Measurements from ENCODE around the gene ENPP6. TPM values are rescaled to one million over a fixed set of nuclear protein-coding genes. Genes with fewer than 3 reads are reported as not detected.
A peak's percentile ranks its signal among the peaks of the same experiment; 100 is the strongest.

Gene ENPP6
- total and polyA plus RNA-seq, 2 donors (not counting 3 experiments of a cell fraction or from before 2014, with no cell fraction given): not detected

DNA sequence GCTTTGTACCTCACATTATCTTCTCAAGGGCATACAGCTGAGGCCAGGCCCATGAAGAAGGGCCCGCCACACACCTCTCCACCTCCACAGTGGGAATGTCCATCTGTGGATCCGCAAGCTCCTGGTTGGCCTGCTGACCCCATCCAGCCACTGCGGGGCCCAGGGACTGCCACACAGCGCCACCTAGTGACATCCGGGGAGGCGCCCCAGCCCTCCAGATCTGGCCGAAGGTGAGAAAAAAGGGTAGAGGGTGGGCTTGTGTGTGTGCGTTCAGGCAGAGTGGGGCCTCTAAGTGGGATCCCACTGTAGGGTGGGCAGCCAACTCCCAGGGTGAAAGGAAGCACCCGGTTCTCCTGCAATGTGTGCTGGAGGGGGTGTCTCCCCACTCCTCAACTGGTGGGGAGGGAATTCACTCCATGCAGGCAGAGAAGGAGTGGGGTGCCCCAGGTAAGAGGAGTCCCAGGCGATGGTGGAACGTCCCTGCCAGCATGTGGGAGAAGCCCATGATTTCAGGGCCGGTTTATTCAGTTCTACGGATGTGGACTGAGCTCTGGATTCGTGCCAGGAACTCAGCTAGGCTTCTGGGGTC, 117.3 kb downstream of the ENPP6 start:
- Histone ChIP-seq H3K4me1 (ENCODE audit: control insufficient read depth, extremely low read depth, insufficient read depth, low read length) (no peaks in the 10 kb centered on the region), H3K27ac (ENCODE audit: insufficient read depth, low read depth, low read length) (no peak overlapping the region), H4K20me1 (replicated peaks; ENCODE audit: control insufficient read depth, extremely low read depth, insufficient read depth, low read length) (no peaks in the 10 kb centered on the region), H3K9ac (replicated peaks; ENCODE audit: extremely low read depth, insufficient read depth, low read length) (no peak overlapping the region), H3K27me3 (ENCODE audit: control insufficient read depth in 2 of 2, insufficient read depth in 2 of 2, low read length in 2 of 2) (no peaks in the 10 kb centered on the region), H3K36me3 (ENCODE audit: control insufficient read depth in 2 of 2, extremely low read depth in 1 of 2, insufficient read depth in 2 of 2, low read length in 2 of 2) (no peaks in the 10 kb centered on the region), H3K79me2 (ENCODE audit: control insufficient read depth, insufficient read depth, low read length) (no peaks in the 10 kb centered on the region), H3K9me3 (replicated peaks; ENCODE audit: control insufficient read depth, insufficient read depth, low read length) (no peaks in the 10 kb centered on the region), H2AFZ (ENCODE audit: low read depth, low read length) (no peak overlapping the region), H3K4me2 (ENCODE audit: insufficient read depth, low read length) (no peak overlapping the region), H3K9me1 (replicated peaks; ENCODE audit: control insufficient read depth, extremely low read depth, insufficient read depth, low read length) (no peaks in the 10 kb centered on the region), H3K4me3 (replicated peaks in 1 of 3; ENCODE audit: insufficient read depth in 1 of 3, low read depth in 1 of 3, low read length in 3 of 3) (no peak overlapping the region)
- no peak for FAIRE-seq
- dilution Hi-C loops (cut with MboI; ENCODE audit: extremely low pct_ligation_motif_present, low sequenced_read_pairs) (no loop called here), intact Hi-C loops (cut with micrococcal nuclease) (loop anchor here (1.0 kb wide), 1 partner anchor 260 kb away; no protein-coding TSS in a partner anchor)
- BruUV-seq (replicated peaks): no TSS peak
- no peak for TF ChIP-seq POLR2A (IDR thresholded peaks at IDR 0.05; ENCODE audit: low read depth, low read length)
- TF ChIP-seq, protein P1, sequence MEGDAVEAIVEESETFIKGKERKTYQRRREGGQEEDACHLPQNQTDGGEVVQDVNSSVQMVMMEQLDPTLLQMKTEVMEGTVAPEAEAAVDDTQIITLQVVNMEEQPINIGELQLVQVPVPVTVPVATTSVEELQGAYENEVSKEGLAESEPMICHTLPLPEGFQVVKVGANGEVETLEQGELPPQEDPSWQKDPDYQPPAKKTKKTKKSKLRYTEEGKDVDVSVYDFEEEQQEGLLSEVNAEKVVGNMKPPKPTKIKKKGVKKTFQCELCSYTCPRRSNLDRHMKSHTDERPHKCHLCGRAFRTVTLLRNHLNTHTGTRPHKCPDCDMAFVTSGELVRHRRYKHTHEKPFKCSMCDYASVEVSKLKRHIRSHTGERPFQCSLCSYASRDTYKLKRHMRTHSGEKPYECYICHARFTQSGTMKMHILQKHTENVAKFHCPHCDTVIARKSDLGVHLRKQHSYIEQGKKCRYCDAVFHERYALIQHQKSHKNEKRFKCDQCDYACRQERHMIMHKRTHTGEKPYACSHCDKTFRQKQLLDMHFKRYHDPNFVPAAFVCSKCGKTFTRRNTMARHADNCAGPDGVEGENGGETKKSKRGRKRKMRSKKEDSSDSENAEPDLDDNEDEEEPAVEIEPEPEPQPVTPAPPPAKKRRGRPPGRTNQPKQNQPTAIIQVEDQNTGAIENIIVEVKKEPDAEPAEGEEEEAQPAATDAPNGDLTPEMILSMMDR (IDR thresholded peaks at IDR 0.05; ENCODE audit: extremely low read depth in 1 of 2, insufficient read depth in 1 of 2, low read depth in 1 of 2, low read length in 2 of 2): peak; percentile 59 to 60
- CTCF ChIA-PET: interaction anchor here (1.2 kb wide), 1 partner anchor 260 kb away, joined by 8 read pairs; no protein-coding TSS in a partner anchor
- POLR2A ChIA-PET: no interaction called here
- no peak for DNase-seq (ENCODE audit: low read depth, low spot score)

- H4K20me1 ChIP-seq (replicated peaks; ENCODE audit: control insufficient read depth, extremely low read depth, insufficient read depth, low read length): no peaks in the 10 kb centered on the region
- no peaks in the 10 kb centered on the region for H3K79me2 ChIP-seq (ENCODE audit: control insufficient read depth, insufficient read depth, low read length)
- DNase-seq (ENCODE audit: low read depth, low spot score) (no peak), FAIRE-seq (no peak)
- H3K9ac ChIP-seq (replicated peaks; ENCODE audit: extremely low read depth, insufficient read depth, low read length): no peak overlapping the region
- TF ChIP-seq, protein P2, sequence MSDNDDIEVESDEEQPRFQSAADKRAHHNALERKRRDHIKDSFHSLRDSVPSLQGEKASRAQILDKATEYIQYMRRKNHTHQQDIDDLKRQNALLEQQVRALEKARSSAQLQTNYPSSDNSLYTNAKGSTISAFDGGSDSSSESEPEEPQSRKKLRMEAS (IDR thresholded peaks at IDR 0.05; ENCODE audit: insufficient read depth, insufficient read length): no peak
- TF ChIP-seq POLR2AphosphoS5 (IDR thresholded peaks at IDR 0.05; ENCODE audit: insufficient read depth, low read depth, low read length) (no peak), JUN (IDR thresholded peaks at IDR 0.05; ENCODE audit: borderline replicate concordance, insufficient read depth, insufficient read length, low read depth) (no peak), EZH2 (IDR thresholded peaks at IDR 0.05; ENCODE audit: borderline replicate concordance, low read depth, low read length, severe bottlenecking) (no peak), POLR2A (IDR thresholded peaks at IDR 0.05; ENCODE audit: low read depth, low read length) (no peak), MYC (IDR thresholded peaks at IDR 0.05; ENCODE audit: low read depth, low read length) (no peak), GATA2 (IDR thresholded peaks at IDR 0.05; ENCODE audit: insufficient read depth, insufficient read length, low read depth, low read length) (no peak), FOS (IDR thresholded peaks at IDR 0.05; ENCODE audit: borderline replicate concordance, insufficient read depth, low read length) (no peak)
- TF ChIP-seq, protein P1 (IDR thresholded peaks at IDR 0.05; ENCODE audit: extremely low read depth in 1 of 2, insufficient read depth in 1 of 2, low read depth in 1 of 2, low read length in 2 of 2): no peak
- BruUV-seq (replicated peaks): no TSS peak
- no peaks in the 10 kb centered on the region for H3K27me3 ChIP-seq (ENCODE audit: control insufficient read depth in 2 of 2, insufficient read depth in 2 of 2, low read length in 2 of 2)
- H3K9me1 ChIP-seq (replicated peaks; ENCODE audit: control insufficient read depth, extremely low read depth, insufficient read depth, low read length): no peaks in the 10 kb centered on the region
- H3K36me3 ChIP-seq (ENCODE audit: control insufficient read depth in 2 of 2, extremely low read depth in 1 of 2, insufficient read depth in 2 of 2, low read length in 2 of 2): no peaks in the 10 kb centered on the region
- ChIA-PET CTCF (interaction anchor here (1.2 kb wide), 1 partner anchor 259 kb away, joined by 8 read pairs; no protein-coding TSS in a partner anchor), POLR2A (no interaction called here)
- no peaks in the 10 kb centered on the region for H3K9me3 ChIP-seq (replicated peaks; ENCODE audit: control insufficient read depth, insufficient read depth, low read length)
- no peaks in the 10 kb centered on the region for H3K4me1 ChIP-seq (ENCODE audit: control insufficient read depth, extremely low read depth, insufficient read depth, low read length)
- H3K27ac ChIP-seq (ENCODE audit: insufficient read depth, low read depth, low read length): no peak overlapping the region
- intact Hi-C loops (cut with micrococcal nuclease): no loop called here
- H3K4me3 ChIP-seq (replicated peaks in 1 of 3; ENCODE audit: insufficient read depth in 1 of 3, low read depth in 1 of 3, low read length in 3 of 3): no peak overlapping the region
- no peak overlapping the region for H3K4me2 ChIP-seq (ENCODE audit: insufficient read depth, low read length)
- dilution Hi-C loops (cut with MboI; ENCODE audit: extremely low pct_ligation_motif_present, low sequenced_read_pairs): no loop called here
- no peak overlapping the region for H2AFZ ChIP-seq (ENCODE audit: low read depth, low read length)
These were observed 118.1 kb downstream of the ENPP6 start for GRCh38 chr4:184099535-184099966.

All from endothelial cell of umbilical vein (primary cell).